HEK293 (cell line): ENCODE results near the gene UBE2D1.

ENCODE experiments used
- CTCF ChIA-PET: fragments of 350-600 bp; formaldehyde crosslinking; extraction: SDS; loops from one replicate; lab custom pipeline; 2021; ENCODE audit warnings: antibody characterized with exemption; lab: Yijun Ruan, JAX
- POLR2A ChIA-PET: fragments of 300-600 bp; formaldehyde crosslinking; extraction: SDS; loops from one replicate; lab custom pipeline; 2020; ENCODE audit warnings: antibody characterized with exemption, inconsistent platforms; lab: Yijun Ruan, JAX
- H3K27ac ChIP-seq: fragments of 200-500 bp; sonication (Bioruptor generic); 2 replicates; pipeline ENCODE4 v1.5.1; 2014; ENCODE audit warnings: low read depth, low read length, control low read depth, inconsistent platforms; ENCODE audit errors: extremely low read depth
- H3K36me3 ChIP-seq, 2 experiments: fragments of 200-500 bp in 1 of 2; sonication (Bioruptor generic) in 1 of 2; 1 replicate in 1 of 2; 2 replicates in 1 of 2; pipeline ENCODE4 v1.5.1; 2014 to 2017; ENCODE audit warnings: inconsistent platforms in 2 of 2, low read length in 2 of 2; ENCODE audit not compliant: control insufficient read depth in 2 of 2, insufficient read depth in 1 of 2
- H3K4me1 ChIP-seq: fragments of 200-500 bp; sonication (Bioruptor generic); 2 replicates; pipeline ENCODE4 v1.5.1; 2014; ENCODE audit warnings: mild to moderate bottlenecking, low read length, inconsistent platforms; ENCODE audit not compliant: control insufficient read depth, insufficient read depth
- H3K4me3 ChIP-seq: 2 replicates; pipeline ENCODE4 v1.5.1; 2011; ENCODE audit warnings: low read depth, mild to moderate bottlenecking, control low read depth, low read length, moderate library complexity
- H3K9me3 ChIP-seq: fragments of 200-500 bp; sonication (Bioruptor generic); 2 replicates; pipeline ENCODE4 v1.5.1; 2014; ENCODE audit warnings: low read depth, low read length, inconsistent platforms; ENCODE audit not compliant: control insufficient read depth, insufficient read depth
- EGR2 ChIP-seq: fragments of 450-650 bp; formaldehyde crosslinking; IDR thresholded peaks from 2 replicates; pipeline ENCODE4 v1.5.1; 2016; ENCODE audit warnings: low read depth, missing biosample characterization, missing genetic modification characterization
- GLIS1 ChIP-seq: fragments of 450-650 bp; formaldehyde crosslinking; IDR thresholded peaks from 2 replicates; pipeline ENCODE4 v1.5.1; 2016; ENCODE audit warnings: missing biosample characterization, missing genetic modification characterization
- KLF7 ChIP-seq: fragments of 450-650 bp; formaldehyde crosslinking; IDR thresholded peaks from 2 replicates; pipeline ENCODE4 v1.5.1; 2016; ENCODE audit warnings: missing biosample characterization, missing genetic modification characterization, borderline replicate concordance
- OVOL3 ChIP-seq: fragments of 450-650 bp; formaldehyde crosslinking; IDR thresholded peaks from 2 replicates; pipeline ENCODE4 v1.5.1; 2016; ENCODE audit warnings: missing biosample characterization, missing genetic modification characterization
- REPIN1 ChIP-seq: fragments of 450-650 bp; formaldehyde crosslinking; IDR thresholded peaks from 2 replicates; pipeline ENCODE4 v1.5.1; 2017; ENCODE audit warnings: missing biosample characterization, missing genetic modification characterization, low read depth
- SP2 ChIP-seq: fragments of 450-650 bp; formaldehyde crosslinking; IDR thresholded peaks from 2 replicates; pipeline ENCODE4 v1.5.1; 2016; ENCODE audit warnings: missing biosample characterization, missing genetic modification characterization
- YY1 ChIP-seq: fragments of 450-650 bp; formaldehyde crosslinking; IDR thresholded peaks from 2 replicates; pipeline ENCODE4 v1.5.1; 2018; ENCODE audit warnings: missing biosample characterization, missing genetic modification characterization
- YY2 ChIP-seq: fragments of 450-650 bp; formaldehyde crosslinking; IDR thresholded peaks from 2 replicates; pipeline ENCODE4 v1.5.1; 2016; ENCODE audit warnings: missing biosample characterization, missing genetic modification characterization
- ZFP3 ChIP-seq: fragments of 450-650 bp; formaldehyde crosslinking; IDR thresholded peaks from 2 replicates; pipeline ENCODE4 v1.5.1; 2016; ENCODE audit warnings: low read depth, missing biosample characterization, missing genetic modification characterization
- ZFP41 ChIP-seq: fragments of 450-650 bp; formaldehyde crosslinking; IDR thresholded peaks from 2 replicates; pipeline ENCODE4 v1.5.1; 2016; ENCODE audit warnings: missing biosample characterization, missing genetic modification characterization, borderline replicate concordance
- ZNF202 ChIP-seq: fragments of 450-650 bp; formaldehyde crosslinking; IDR thresholded peaks from 2 replicates; pipeline ENCODE4 v1.5.1; 2016; ENCODE audit warnings: missing biosample characterization, missing genetic modification characterization, borderline replicate concordance
- ZNF248 ChIP-seq: fragments of 450-650 bp; formaldehyde crosslinking; IDR thresholded peaks from 2 replicates; pipeline ENCODE4 v1.5.1; 2017; ENCODE audit warnings: missing biosample characterization, missing genetic modification characterization
- ZNF266 ChIP-seq: fragments of 450-650 bp; formaldehyde crosslinking; IDR thresholded peaks from 2 replicates; pipeline ENCODE4 v1.5.1; 2016; ENCODE audit warnings: missing biosample characterization, missing genetic modification characterization, low read depth
- ZNF324 ChIP-seq: fragments of 450-650 bp; formaldehyde crosslinking; IDR thresholded peaks from 2 replicates; pipeline ENCODE4 v1.5.1; 2016; ENCODE audit warnings: missing biosample characterization, missing genetic modification characterization
- ZNF37A ChIP-seq: fragments of 450-650 bp; IDR thresholded peaks from 2 replicates; pipeline ENCODE4 v1.5.1; 2018; ENCODE audit warnings: missing biosample characterization, missing genetic modification characterization
- ZNF404 ChIP-seq: fragments of 450-650 bp; formaldehyde crosslinking; IDR thresholded peaks from 2 replicates; pipeline ENCODE4 v1.5.1; 2017; ENCODE audit warnings: missing biosample characterization, missing genetic modification characterization
- ZNF423 ChIP-seq: fragments of 450-650 bp; formaldehyde crosslinking; IDR thresholded peaks from 2 replicates; pipeline ENCODE4 v1.5.1; 2016; ENCODE audit warnings: missing biosample characterization, missing genetic modification characterization
- ZNF433 ChIP-seq: fragments of 450-650 bp; formaldehyde crosslinking; IDR thresholded peaks from 2 replicates; pipeline ENCODE4 v1.5.1; 2016; ENCODE audit warnings: missing biosample characterization, missing genetic modification characterization, low read depth
- ZNF558 ChIP-seq: fragments of 450-650 bp; formaldehyde crosslinking; IDR thresholded peaks from 2 replicates; pipeline ENCODE4 v1.5.1; 2016; ENCODE audit warnings: missing biosample characterization, missing genetic modification characterization
- ZNF560 ChIP-seq: fragments of 450-650 bp; formaldehyde crosslinking; IDR thresholded peaks from 2 replicates; pipeline ENCODE4 v1.5.1; 2017; ENCODE audit warnings: missing biosample characterization, missing genetic modification characterization, borderline replicate concordance
- ZNF660 ChIP-seq: fragments of 450-650 bp; IDR thresholded peaks from 2 replicates; pipeline ENCODE4 v1.5.1; 2018; ENCODE audit warnings: missing biosample characterization, mild to moderate bottlenecking, missing genetic modification characterization
- ZNF677 ChIP-seq: fragments of 450-650 bp; IDR thresholded peaks from 2 replicates; pipeline ENCODE4 v1.5.0; 2018; ENCODE audit warnings: missing biosample characterization, mild to moderate bottlenecking, missing genetic modification characterization, moderate library complexity
- ZNF843 ChIP-seq: fragments of 450-650 bp; formaldehyde crosslinking; IDR thresholded peaks from 2 replicates; pipeline ENCODE4 v1.5.1; 2016; ENCODE audit warnings: missing biosample characterization, missing genetic modification characterization
- TF ChIP-seq, protein P1 (sequence below): fragments of 450-650 bp; formaldehyde crosslinking; IDR thresholded peaks from 2 replicates; pipeline ENCODE4 v1.5.1; 2016; ENCODE audit warnings: missing biosample characterization, missing genetic modification characterization
- TF ChIP-seq, protein P2 (sequence below): fragments of 450-650 bp; formaldehyde crosslinking; IDR thresholded peaks from 2 replicates; pipeline ENCODE4 v1.5.1; 2016; ENCODE audit warnings: missing biosample characterization, missing genetic modification characterization
- TF ChIP-seq, protein P3 (sequence below): fragments of 450-650 bp; formaldehyde crosslinking; IDR thresholded peaks from 2 replicates; pipeline ENCODE4 v1.5.1; 2016; ENCODE audit warnings: missing biosample characterization, missing genetic modification characterization
- TF ChIP-seq, protein P4 (sequence below): fragments of 450-650 bp; formaldehyde crosslinking; IDR thresholded peaks from 2 replicates; pipeline ENCODE4 v1.5.1; 2016; ENCODE audit warnings: missing biosample characterization, missing genetic modification characterization
- TF ChIP-seq, protein P5 (sequence below): fragments of 450-650 bp; formaldehyde crosslinking; IDR thresholded peaks from 2 replicates; pipeline ENCODE4 v1.5.1; 2016; ENCODE audit warnings: missing biosample characterization, missing genetic modification characterization, low read depth

UBE2D1 gene

DNA sequence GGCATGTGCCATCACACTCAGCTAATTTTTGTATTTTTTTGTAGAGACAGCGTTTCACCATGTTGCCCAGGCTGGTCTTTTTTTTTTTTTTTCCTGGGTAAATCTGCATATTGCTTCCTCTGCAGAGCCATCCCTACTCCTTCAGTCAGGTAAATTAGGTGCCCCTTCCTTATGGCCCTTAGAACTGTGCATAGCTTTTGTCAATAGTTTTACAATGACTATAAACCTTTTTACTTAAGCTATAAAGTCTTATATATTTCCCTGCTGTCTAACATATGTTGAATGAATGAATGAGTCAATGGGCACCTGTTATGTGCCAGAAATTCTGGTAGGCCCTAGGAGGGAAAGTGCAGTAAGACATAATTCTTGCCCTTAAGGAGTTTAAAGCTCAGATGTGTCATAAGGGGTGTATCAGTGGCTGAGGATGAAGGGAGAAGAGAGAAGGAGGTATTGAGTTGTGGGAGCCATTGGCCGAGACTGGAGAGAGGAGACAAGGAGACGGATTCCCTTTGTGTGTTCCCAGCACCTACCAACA lies 30.6 kb upstream of the UBE2D1 start:
- no peaks in the 10 kb centered on the region for H3K36me3 ChIP-seq
- POLR2A ChIA-PET = no interaction called here
- CTCF ChIA-PET = interaction anchor here (0.5 to 1.0 kb wide), 4 partner anchors 83 to 144 kb away, joined by 3 read pairs; no protein-coding TSS in a partner anchor
- H3K4me1 ChIP-seq = peaks cover 9% of the 10 kb centered on the region; the same call in 1 of the 2 replicates
- no peak overlapping the region for H3K27ac ChIP-seq
- TF ChIP-seq ZNF37A (no peak), REPIN1 (tag by site-specific recombination) (no peak), ZNF560 (tag by site-specific recombination) (no peak), KLF7 (no peak), EGR2 (tag by site-specific recombination) (no peak), ZNF433 (tag by site-specific recombination) (no peak), ZNF677 (no peak), ZNF266 (no peak), ZNF843 (tag by site-specific recombination) (no peak)
- TF ChIP-seq, protein P1, sequence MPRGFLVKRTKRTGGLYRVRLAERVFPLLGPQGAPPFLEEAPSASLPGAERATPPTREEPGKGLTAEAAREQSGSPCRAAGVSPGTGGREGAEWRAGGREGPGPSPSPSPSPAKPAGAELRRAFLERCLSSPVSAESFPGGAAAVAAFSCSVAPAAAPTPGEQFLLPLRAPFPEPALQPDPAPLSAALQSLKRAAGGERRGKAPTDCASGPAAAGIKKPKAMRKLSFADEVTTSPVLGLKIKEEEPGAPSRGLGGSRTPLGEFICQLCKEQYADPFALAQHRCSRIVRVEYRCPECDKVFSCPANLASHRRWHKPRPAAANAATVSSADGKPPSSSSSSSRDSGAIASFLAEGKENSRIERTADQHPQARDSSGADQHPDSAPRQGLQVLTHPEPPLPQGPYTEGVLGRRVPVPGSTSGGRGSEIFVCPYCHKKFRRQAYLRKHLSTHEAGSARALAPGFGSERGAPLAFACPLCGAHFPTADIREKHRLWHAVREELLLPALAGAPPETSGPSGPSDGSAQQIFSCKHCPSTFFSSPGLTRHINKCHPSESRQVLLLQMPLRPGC (tag by site-specific recombination) = no peak
- TF ChIP-seq, protein P2, sequence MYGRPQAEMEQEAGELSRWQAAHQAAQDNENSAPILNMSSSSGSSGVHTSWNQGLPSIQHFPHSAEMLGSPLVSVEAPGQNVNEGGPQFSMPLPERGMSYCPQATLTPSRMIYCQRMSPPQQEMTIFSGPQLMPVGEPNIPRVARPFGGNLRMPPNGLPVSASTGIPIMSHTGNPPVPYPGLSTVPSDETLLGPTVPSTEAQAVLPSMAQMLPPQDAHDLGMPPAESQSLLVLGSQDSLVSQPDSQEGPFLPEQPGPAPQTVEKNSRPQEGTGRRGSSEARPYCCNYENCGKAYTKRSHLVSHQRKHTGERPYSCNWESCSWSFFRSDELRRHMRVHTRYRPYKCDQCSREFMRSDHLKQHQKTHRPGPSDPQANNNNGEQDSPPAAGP (tag by site-specific recombination) = no peak
- TF ChIP-seq, protein P3, sequence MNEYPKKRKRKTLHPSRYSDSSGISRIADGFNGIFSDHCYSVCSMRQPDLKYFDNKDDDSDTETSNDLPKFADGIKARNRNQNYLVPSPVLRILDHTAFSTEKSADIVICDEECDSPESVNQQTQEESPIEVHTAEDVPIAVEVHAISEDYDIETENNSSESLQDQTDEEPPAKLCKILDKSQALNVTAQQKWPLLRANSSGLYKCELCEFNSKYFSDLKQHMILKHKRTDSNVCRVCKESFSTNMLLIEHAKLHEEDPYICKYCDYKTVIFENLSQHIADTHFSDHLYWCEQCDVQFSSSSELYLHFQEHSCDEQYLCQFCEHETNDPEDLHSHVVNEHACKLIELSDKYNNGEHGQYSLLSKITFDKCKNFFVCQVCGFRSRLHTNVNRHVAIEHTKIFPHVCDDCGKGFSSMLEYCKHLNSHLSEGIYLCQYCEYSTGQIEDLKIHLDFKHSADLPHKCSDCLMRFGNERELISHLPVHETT (tag by site-specific recombination) = no peak
- H3K4me3 ChIP-seq = no peak overlapping the region
- no peaks in the 10 kb centered on the region for H3K9me3 ChIP-seq

DNA sequence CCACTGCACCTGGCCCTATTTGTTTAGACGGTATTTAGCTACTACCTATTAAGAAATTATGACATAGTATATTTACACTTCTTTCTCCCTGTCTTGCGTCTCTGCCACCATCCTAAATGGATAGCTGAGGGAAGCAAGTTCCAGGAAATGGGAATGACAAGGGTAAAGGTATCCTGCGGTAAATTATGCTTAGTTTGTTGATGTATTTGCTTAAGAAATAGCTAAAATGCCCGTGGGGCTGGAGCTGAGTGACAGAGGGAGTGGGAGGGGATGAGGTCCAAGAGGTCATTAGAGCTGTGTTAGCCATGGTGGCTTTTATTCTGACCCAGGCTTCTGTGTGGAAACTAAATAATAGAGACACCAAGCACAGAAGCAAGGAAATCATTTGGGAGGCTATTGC lies 29.0 kb upstream of the UBE2D1 start:
- Histone ChIP-seq H3K4me1 (peaks cover 3% of the 10 kb centered on the region; the same call in 1 of the 2 replicates), H3K9me3 (no peaks in the 10 kb centered on the region), H3K4me3 (no peak overlapping the region), H3K36me3 (no peaks in the 10 kb centered on the region), H3K27ac (no peak overlapping the region)
- ChIA-PET POLR2A (no interaction called here), CTCF (interaction anchor here (1.2 kb wide), 1 partner anchor 10 kb away, joined by 5 read pairs; no protein-coding TSS in a partner anchor)
- TF ChIP-seq ZNF266 (no peak), ZNF660 (tag by site-specific recombination) (no peak), YY1 (no peak), OVOL3 (tag by site-specific recombination) (no peak), ZFP3 (no peak), ZNF560 (tag by site-specific recombination) (no peak), ZNF404 (tag by site-specific recombination) (no peak), ZNF248 (tag by site-specific recombination) (no peak), ZNF202 (tag by site-specific recombination) (no peak), GLIS1 (no peak), SP2 (tag by site-specific recombination) (no peak), ZFP41 (tag by site-specific recombination) (no peak), YY2 (tag by site-specific recombination) (no peak), ZNF423 (tag by site-specific recombination) (no peak), ZNF558 (tag by site-specific recombination) (no peak), ZNF324 (tag by site-specific recombination) (no peak)
- TF ChIP-seq, protein P4, sequence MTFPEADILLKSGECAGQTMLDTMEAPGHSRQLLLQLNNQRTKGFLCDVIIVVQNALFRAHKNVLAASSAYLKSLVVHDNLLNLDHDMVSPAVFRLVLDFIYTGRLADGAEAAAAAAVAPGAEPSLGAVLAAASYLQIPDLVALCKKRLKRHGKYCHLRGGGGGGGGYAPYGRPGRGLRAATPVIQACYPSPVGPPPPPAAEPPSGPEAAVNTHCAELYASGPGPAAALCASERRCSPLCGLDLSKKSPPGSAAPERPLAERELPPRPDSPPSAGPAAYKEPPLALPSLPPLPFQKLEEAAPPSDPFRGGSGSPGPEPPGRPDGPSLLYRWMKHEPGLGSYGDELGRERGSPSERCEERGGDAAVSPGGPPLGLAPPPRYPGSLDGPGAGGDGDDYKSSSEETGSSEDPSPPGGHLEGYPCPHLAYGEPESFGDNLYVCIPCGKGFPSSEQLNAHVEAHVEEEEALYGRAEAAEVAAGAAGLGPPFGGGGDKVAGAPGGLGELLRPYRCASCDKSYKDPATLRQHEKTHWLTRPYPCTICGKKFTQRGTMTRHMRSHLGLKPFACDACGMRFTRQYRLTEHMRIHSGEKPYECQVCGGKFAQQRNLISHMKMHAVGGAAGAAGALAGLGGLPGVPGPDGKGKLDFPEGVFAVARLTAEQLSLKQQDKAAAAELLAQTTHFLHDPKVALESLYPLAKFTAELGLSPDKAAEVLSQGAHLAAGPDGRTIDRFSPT (tag by site-specific recombination) = no peak
- TF ChIP-seq, protein P5, sequence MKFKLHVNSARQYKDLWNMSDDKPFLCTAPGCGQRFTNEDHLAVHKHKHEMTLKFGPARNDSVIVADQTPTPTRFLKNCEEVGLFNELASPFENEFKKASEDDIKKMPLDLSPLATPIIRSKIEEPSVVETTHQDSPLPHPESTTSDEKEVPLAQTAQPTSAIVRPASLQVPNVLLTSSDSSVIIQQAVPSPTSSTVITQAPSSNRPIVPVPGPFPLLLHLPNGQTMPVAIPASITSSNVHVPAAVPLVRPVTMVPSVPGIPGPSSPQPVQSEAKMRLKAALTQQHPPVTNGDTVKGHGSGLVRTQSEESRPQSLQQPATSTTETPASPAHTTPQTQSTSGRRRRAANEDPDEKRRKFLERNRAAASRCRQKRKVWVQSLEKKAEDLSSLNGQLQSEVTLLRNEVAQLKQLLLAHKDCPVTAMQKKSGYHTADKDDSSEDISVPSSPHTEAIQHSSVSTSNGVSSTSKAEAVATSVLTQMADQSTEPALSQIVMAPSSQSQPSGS (tag by site-specific recombination) = no peak
